Measurements from ENCODE around the gene C22orf15. TPM values are rescaled to one million over a fixed set of nuclear protein-coding genes. Genes with fewer than 3 reads are reported as not detected.

C22orf15 gene
- total and polyA plus RNA-seq, 3 donors from 2014 or later = 0.68 to 8.8 (median 2.4) TPM

GRCh38 chr22:23801886-23802377 is 39.1 kb downstream of the C22orf15 start:
- DNase-seq = no peak
- Histone ChIP-seq H3K36me3 (ENCODE audit: low read depth, missing control alignments) (no peaks in the 10 kb centered on the region), H3K27me3 (no peaks in the 10 kb centered on the region), H3K27ac (no peak overlapping the region), H3K4me3 (no peak overlapping the region), H3K9me3 (no peaks in the 10 kb centered on the region), H3K4me1 (peaks cover 3% of the 10 kb centered on the region)
- intact Hi-C loops (cut with DNase I; ENCODE audit: low total_unique reads) = no loop called here
- TF ChIP-seq CTCF (IDR thresholded peaks at IDR 0.05) (no peak), POLR2A (IDR thresholded peaks at IDR 0.05) (no peak)
- WGBS, 2 donors = 89 to 93% methylated on average over 8 of the region's 8 CpGs

GRCh38 chr22:23803001-23803819 is 40.4 kb downstream of the C22orf15 start:
- WGBS, 2 donors = 83 to 86% methylated on average over 16 to 21 of the region's 21 CpGs
- Histone ChIP-seq H3K4me3 (no peak overlapping the region), H3K9me3 (no peaks in the 10 kb centered on the region), H3K27me3 (no peaks in the 10 kb centered on the region), H3K27ac (no peak overlapping the region), H3K4me1 (peaks cover 3% of the 10 kb centered on the region), H3K36me3 (ENCODE audit: low read depth, missing control alignments) (no peaks in the 10 kb centered on the region)
- TF ChIP-seq CTCF (IDR thresholded peaks at IDR 0.05) = no peak
- TF ChIP-seq POLR2A (IDR thresholded peaks at IDR 0.05) = no peak
- no peak for DNase-seq
- intact Hi-C loops (cut with DNase I; ENCODE audit: low total_unique reads) = no loop called here

- Histone ChIP-seq H3K36me3 (ENCODE audit: low read depth, missing control alignments) (no peaks in the 10 kb centered on the region), H3K4me1 (peaks cover 3% of the 10 kb centered on the region), H3K27ac (peak overlapping the region; percentile 18 to 53), H3K9me3 (no peaks in the 10 kb centered on the region), H3K4me3 (no peak overlapping the region), H3K27me3 (no peaks in the 10 kb centered on the region)
- intact Hi-C loops (cut with DNase I; ENCODE audit: low total_unique reads) = no loop called here
- peak; percentile 81 for DNase-seq
- TF ChIP-seq CTCF (IDR thresholded peaks at IDR 0.05) (no peak), POLR2A (IDR thresholded peaks at IDR 0.05) (no peak)
- WGBS, 2 donors = 51 to 81% methylated on average over 11 to 12 of the region's 12 CpGs
These were observed 42.0 kb downstream of the C22orf15 start for GRCh38 chr22:23804781-23805291.

GRCh38 chr22:23806837-23807236 is 44.0 kb downstream of the C22orf15 start:
- WGBS, 2 donors = 96 to 100% methylated on average over 1 of the region's 1 CpG
- intact Hi-C loops (cut with DNase I; ENCODE audit: low total_unique reads) = no loop called here
- peak overlapping the region; percentile 25 to 44 for H3K27ac ChIP-seq
- H3K27me3 ChIP-seq = no peaks in the 10 kb centered on the region
- H3K4me1 ChIP-seq = peaks cover 3% of the 10 kb centered on the region
- no peaks in the 10 kb centered on the region for H3K9me3 ChIP-seq
- TF ChIP-seq POLR2A (IDR thresholded peaks at IDR 0.05) (no peak), CTCF (IDR thresholded peaks at IDR 0.05) (no peak)
- DNase-seq = no peak
- no peaks in the 10 kb centered on the region for H3K36me3 ChIP-seq (ENCODE audit: low read depth, missing control alignments)
- no peak overlapping the region for H3K4me3 ChIP-seq

All from testis (tissue), 3 donors.